ENCODE measurements around the gene HIGD2A.
A peak's percentile ranks its signal among the peaks of the same experiment; 100 is the strongest.

Gene HIGD2A

GRCh38 chr5:176418251-176418650 is 29.7 kb downstream of the HIGD2A start:
- no peak for DNase-seq

- no peak for DNase-seq
These were observed 31.5 kb downstream of the HIGD2A start for GRCh38 chr5:176420086-176420485.

- no peak for DNase-seq
These were observed 32.5 kb downstream of the HIGD2A start for GRCh38 chr5:176420972-176421544.

- no peak for DNase-seq
These were observed 35.6 kb downstream of the HIGD2A start for GRCh38 chr5:176424181-176424580.

GRCh38 chr5:176425138-176425537 is 36.6 kb downstream of the HIGD2A start:
- no peak for DNase-seq

- no peak for DNase-seq
These were observed 37.2 kb downstream of the HIGD2A start for GRCh38 chr5:176425791-176426190.

- no peak for DNase-seq
These were observed 38.3 kb downstream of the HIGD2A start for GRCh38 chr5:176426876-176427275.

GRCh38 chr5:176427971-176428370 is 39.4 kb downstream of the HIGD2A start:
- no peak for DNase-seq

GRCh38 chr5:176429972-176430371 is 41.4 kb downstream of the HIGD2A start:
- no peak for DNase-seq

GRCh38 chr5:176432707-176433106 is 44.2 kb downstream of the HIGD2A start:
- no peak for DNase-seq

- peak; percentile 7 for DNase-seq
These were observed 48.1 kb downstream of the HIGD2A start for GRCh38 chr5:176436656-176437055.

- DNase-seq, result no peak
These were observed 50.6 kb downstream of the HIGD2A start for GRCh38 chr5:176438959-176439757.
